Spleen (tissue), 7 donors: ENCODE measurements around the gene GTF3C5.
"Not testable (repeated sequence)": the region's sequence is repeated elsewhere in the genome, so short reads cannot be mapped to it uniquely, and the experiment has no call there.

ENCODE experiments used
- CTCF ChIP-seq, 11 experiments: fragments of 200-600 bp in 7 of 11; fragments of 450-650 bp in 4 of 11; sonication (generic) in 4 of 11; IDR thresholded peaks in 8 of 11; conservative IDR thresholded peaks in 3 of 11; 1 replicate in 7 of 11; 2 replicates in 4 of 11; pipeline versions ENCODE4 v1.4.0 to v1.8.0; 2016 to 2021; ENCODE audit warnings: antibody characterized with exemption in 11 of 11, inconsistent platforms in 4 of 11, mild to moderate bottlenecking in 1 of 11
- POLR2A ChIP-seq, 3 donors: fragments of 450-650 bp; IDR thresholded peaks; one replicate each; pipeline ENCODE4 v1.5.1; 2017; ENCODE audit warnings: antibody characterized with exemption in 3 of 3, mild to moderate bottlenecking in 1 of 3
- POLR2AphosphoS5 ChIP-seq, 3 donors: sonication (generic); formaldehyde crosslinking; IDR thresholded peaks; one replicate each; pipeline ENCODE4 v1.5.1; 2017; ENCODE audit warnings: antibody characterized with exemption in 3 of 3
- donor health status: DM: no; HTN: no; CAD: no; lungs with moderate emphysema.
- donor health status: DM: no; HTN: no; CAD: no.
- donor health status: DM: no; HTN: no; CAD: no.

- not testable (repeated sequence) for TF ChIP-seq POLR2AphosphoS5 (IDR thresholded peaks at IDR 0.05); CTCF (IDR thresholded peaks at IDR 0.05 in 8 of 11, conservative IDR thresholded peaks at IDR 0.05 in 3 of 11); POLR2A (IDR thresholded peaks at IDR 0.05)
Observed at GRCh38 chr9:133070500-133070961, 39.7 kb downstream of the GTF3C5 start.
